ENCODE results near the gene OR2M4.

DNA sequence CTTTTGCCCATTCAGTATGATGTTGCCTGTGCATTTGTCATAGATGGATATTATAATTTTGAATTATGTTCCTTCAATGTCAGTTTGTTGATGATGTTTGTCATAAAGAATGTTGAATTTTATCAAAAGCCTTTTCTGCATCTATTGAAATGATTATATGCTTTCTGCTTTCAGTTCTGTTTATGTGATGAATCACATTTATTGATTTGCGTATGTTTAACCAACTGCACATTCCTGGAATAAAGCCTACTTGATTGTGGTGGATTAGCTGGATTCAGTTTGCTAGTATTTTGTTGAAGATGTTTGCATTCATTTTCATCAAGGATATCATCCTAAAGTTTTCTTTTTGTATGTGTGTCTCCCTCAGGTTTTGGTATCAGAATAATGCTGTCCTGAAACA lies 5.7 kb upstream of the OR2M4 start:
- TF ChIP-seq, protein P1, sequence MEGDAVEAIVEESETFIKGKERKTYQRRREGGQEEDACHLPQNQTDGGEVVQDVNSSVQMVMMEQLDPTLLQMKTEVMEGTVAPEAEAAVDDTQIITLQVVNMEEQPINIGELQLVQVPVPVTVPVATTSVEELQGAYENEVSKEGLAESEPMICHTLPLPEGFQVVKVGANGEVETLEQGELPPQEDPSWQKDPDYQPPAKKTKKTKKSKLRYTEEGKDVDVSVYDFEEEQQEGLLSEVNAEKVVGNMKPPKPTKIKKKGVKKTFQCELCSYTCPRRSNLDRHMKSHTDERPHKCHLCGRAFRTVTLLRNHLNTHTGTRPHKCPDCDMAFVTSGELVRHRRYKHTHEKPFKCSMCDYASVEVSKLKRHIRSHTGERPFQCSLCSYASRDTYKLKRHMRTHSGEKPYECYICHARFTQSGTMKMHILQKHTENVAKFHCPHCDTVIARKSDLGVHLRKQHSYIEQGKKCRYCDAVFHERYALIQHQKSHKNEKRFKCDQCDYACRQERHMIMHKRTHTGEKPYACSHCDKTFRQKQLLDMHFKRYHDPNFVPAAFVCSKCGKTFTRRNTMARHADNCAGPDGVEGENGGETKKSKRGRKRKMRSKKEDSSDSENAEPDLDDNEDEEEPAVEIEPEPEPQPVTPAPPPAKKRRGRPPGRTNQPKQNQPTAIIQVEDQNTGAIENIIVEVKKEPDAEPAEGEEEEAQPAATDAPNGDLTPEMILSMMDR (IDR thresholded peaks at IDR 0.05 in 2 of 3, conservative IDR thresholded peaks at IDR 0.05 in 1 of 3; ENCODE audit: borderline replicate concordance in 1 of 3, insufficient read depth in 1 of 3, low read depth in 2 of 3, low read length in 2 of 3): no peak
- TF ChIP-seq, protein P2, sequence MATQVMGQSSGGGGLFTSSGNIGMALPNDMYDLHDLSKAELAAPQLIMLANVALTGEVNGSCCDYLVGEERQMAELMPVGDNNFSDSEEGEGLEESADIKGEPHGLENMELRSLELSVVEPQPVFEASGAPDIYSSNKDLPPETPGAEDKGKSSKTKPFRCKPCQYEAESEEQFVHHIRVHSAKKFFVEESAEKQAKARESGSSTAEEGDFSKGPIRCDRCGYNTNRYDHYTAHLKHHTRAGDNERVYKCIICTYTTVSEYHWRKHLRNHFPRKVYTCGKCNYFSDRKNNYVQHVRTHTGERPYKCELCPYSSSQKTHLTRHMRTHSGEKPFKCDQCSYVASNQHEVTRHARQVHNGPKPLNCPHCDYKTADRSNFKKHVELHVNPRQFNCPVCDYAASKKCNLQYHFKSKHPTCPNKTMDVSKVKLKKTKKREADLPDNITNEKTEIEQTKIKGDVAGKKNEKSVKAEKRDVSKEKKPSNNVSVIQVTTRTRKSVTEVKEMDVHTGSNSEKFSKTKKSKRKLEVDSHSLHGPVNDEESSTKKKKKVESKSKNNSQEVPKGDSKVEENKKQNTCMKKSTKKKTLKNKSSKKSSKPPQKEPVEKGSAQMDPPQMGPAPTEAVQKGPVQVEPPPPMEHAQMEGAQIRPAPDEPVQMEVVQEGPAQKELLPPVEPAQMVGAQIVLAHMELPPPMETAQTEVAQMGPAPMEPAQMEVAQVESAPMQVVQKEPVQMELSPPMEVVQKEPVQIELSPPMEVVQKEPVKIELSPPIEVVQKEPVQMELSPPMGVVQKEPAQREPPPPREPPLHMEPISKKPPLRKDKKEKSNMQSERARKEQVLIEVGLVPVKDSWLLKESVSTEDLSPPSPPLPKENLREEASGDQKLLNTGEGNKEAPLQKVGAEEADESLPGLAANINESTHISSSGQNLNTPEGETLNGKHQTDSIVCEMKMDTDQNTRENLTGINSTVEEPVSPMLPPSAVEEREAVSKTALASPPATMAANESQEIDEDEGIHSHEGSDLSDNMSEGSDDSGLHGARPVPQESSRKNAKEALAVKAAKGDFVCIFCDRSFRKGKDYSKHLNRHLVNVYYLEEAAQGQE (IDR thresholded peaks at IDR 0.05; ENCODE audit: low read depth): no peak
- TF ChIP-seq RAD21 (IDR thresholded peaks at IDR 0.05; ENCODE audit: low read depth) (no peak), POLR2AphosphoS5 (IDR thresholded peaks at IDR 0.05; ENCODE audit: low read depth, low read length) (no peak), CEBPB (IDR thresholded peaks at IDR 0.05; ENCODE audit: low read depth) (no peak), POLR2A (IDR thresholded peaks at IDR 0.05; ENCODE audit: borderline replicate concordance, extremely low read depth, insufficient read depth, insufficient read length) (no peak), EZH2 (IDR thresholded peaks at IDR 0.05) (no peak), SIN3A (IDR thresholded peaks at IDR 0.05; ENCODE audit: low read depth) (no peak), TCF7L2 (IDR thresholded peaks at IDR 0.05; ENCODE audit: borderline replicate concordance, extremely low read depth, insufficient read depth, insufficient read length) (no peak)
- TF ChIP-seq, protein P3, sequence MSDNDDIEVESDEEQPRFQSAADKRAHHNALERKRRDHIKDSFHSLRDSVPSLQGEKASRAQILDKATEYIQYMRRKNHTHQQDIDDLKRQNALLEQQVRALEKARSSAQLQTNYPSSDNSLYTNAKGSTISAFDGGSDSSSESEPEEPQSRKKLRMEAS (IDR thresholded peaks at IDR 0.05): no peak

Measured in HCT116 (cell line).